NCI-H187 (cell line): ENCODE measurements around the gene PHKA2.

Source experiments
- DNase-seq, 2 experiments: peaks; one replicate each; lab custom pipeline; 2025; lab: John Stamatoyannopoulos, UW

Gene PHKA2

DNA sequence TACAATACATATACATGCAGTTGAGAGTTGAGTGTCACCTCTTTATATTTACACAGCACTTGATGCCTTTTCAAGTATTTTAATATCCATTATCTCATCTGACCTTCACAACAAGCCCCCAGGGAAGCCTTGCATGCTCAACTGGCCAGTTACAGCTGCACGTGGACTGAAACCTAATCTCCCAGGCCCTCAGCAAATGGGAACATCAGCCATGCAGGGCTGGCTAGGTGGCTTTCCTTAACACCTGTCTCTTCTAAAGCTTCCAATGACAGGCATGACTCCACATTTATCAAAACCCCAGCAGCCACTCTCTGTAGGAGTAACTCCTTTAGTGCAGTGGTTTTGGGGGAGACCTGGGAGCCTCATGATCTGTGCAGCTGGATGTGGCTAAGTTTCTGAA lies 56.4 kb downstream of the PHKA2 start:
- peak; percentile 47 to 55 for DNase-seq

GRCh38 chrX:18924507-18925088 lies 59.3 kb downstream of the PHKA2 start:
- no peak for DNase-seq

GRCh38 chrX:18920566-18920965 lies 63.3 kb downstream of the PHKA2 start:
- no peak for DNase-seq

DNA sequence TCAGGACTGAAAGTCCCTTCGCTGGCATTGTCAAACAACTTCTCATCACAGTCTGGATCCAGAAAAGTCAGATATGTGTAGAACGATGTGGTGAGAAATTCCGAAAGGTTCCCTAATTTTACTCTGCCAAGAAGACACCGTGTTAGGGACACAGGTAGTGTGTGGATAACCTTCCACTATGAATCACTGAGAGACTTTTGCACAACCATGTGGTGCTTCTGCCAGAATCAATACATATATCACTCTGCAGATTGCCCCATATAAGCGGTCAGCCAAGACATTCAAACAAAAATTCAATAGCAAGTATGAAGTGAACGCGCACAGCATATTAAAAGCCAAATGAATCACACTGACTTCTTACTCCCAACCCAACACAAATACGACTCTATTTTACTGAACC lies 63.8 kb downstream of the PHKA2 start:
- no peak for DNase-seq

- no peak for DNase-seq
Observed at GRCh38 chrX:18917831-18918230, 66.1 kb downstream of the PHKA2 start.

DNA sequence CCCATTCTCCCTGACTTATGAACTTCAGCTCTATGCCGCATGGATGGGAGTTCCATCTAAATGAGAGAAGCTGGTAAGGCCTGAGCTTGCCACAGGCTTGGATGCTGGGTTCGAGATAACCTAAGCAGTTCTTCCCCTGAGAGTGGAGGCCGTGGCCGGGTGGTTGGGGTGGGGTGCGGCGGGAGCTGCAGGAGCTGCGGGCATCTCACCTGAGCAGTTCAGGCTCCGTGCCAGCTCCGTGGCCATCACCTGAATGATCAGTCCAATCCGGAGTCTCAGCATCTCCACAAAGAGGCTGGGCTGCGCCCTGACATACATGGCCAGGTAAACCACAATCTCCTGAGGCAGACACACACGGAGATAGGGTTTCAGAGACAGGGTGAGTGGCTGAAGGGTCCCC lies 77.6 kb downstream of the PHKA2 start:
- DNase-seq, result no peak

- no peak for DNase-seq
Observed at GRCh38 chrX:18900401-18900976, 83.4 kb downstream of the PHKA2 start.

DNA sequence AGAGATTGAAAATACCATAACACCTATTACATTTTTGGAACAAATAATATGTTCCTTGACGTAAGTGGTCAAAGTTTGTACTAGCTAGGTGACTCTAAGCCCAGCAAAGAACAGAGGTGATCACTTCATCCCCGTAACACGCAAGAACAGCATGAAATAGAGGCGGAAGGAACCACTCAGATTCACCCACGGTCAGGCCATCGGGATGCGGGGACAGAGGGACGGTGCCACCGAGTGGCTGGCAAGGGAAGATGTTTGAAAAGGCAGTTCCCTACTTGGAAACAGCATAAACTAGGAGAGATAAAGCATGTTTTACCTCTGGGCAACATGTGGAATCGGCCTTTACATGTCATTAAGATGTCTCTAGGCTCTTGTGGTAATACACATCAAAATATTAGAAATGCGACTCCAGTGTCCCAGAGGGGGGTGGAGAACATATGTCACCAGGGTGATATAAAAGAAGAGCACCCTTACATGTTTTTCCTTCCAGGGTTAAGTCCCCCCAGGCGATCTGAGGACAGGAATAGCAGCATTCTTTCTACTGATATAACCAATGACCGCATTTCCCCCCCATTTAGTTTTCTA lies 84.0 kb downstream of the PHKA2 start:
- DNase-seq, result no peak

DNA sequence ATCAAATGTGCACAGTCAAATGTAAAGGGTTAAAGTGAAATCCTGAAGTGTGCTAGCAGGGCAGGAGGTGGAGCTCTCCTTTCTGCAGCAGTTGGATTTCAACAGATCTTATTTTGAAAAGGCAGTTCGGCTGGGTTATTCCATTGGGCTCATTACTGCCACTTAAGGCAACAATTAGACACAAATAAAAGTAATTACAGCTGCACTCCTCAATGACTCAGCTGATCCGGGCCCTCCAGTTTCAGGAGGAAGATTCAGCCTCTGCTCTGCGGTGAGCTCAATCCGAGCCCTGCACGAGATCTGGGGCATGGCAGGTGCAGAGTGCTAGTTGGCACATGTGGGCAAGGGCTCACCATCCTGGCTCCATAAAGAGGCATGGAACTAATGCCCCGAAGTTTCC lies 85.4 kb downstream of the PHKA2 start:
- no peak for DNase-seq

GRCh38 chrX:18898091-18898490 lies 85.8 kb downstream of the PHKA2 start:
- DNase-seq, result no peak

- DNase-seq, result no peak
Observed at GRCh38 chrX:18897611-18898010, 86.3 kb downstream of the PHKA2 start.

DNA sequence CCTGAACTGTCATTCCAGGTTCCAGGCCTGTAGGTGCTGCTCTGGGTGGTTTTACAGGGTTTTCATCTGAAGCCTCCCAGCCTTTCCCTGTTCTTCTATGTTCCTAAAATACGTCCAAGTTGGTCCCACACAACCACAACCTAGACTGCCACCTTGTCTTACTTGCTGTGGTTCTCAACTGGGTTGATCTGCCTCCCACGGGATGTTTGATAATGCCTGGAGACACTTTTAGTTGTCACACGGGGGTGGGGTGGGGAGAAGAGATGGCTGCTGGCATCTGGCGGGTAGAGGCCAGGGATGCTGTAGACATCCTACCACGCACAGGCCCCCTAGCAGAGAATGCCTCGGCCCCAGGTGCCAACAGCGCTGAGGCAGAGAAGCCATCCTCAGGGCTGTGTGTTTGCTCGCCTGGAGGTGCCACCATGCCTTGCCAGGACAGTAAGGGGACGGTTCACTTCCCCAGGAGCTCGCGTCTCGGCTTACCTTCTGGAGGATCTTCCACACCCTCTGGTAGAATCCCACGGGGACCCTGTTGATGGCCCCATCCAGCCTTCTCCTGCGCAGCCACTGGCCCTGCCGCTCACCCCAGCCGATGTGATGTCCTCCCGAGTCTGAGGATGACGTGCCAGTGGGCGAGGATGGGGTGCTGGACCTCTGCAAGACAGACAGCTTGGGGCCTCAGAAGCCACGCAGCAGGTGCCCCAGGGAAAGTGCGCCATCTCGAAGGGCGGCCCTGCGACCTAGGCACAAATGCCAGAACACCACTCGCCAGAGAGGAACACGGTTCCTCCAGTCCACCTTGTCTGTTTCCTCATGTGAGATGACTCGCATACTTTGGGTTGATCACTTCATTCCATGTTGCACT lies 87.0 kb downstream of the PHKA2 start:
- DNase-seq, result no peak

- DNase-seq, result no peak
Observed at GRCh38 chrX:18895189-18895951, 88.5 kb downstream of the PHKA2 start.

DNA sequence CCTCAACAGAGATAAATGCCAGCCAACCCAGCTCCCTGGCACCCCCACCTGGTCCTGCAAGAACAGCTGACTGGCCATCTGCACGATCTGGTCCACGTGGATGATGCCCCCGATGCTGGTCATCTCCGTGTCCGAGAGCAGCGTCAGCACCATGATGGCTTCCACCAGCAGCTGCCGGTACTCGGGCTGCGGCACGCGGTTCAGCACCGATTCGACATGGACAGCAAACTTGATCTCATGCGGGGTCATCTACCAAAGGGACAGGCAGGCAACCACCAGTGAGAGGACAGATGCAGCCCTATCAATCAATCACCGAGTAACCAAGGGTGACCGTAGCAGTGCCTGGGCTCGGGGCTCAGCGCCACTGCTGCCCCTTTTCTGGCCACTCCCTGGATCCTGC lies 89.8 kb downstream of the PHKA2 start:
- no peak for DNase-seq

DNA sequence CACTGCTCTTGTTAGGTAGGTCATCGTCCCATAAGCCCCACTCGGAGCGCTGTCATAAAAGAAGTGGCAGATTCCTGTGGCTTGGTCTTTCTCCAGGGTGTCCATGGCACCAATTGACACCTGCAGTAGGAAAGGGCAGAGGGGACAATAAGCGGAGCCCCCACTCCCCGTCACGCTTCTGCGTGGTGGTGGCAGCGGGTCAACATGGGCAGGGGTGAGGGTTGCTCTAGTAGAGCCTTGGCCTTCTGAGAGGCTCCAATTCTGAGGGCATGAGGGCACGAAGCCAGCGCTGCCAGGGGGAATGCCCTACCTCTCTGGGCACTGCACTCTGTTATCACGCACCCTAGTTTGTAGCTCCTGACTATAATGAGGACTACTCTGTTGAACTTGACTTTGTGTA lies 90.4 kb downstream of the PHKA2 start:
- no peak for DNase-seq

DNA sequence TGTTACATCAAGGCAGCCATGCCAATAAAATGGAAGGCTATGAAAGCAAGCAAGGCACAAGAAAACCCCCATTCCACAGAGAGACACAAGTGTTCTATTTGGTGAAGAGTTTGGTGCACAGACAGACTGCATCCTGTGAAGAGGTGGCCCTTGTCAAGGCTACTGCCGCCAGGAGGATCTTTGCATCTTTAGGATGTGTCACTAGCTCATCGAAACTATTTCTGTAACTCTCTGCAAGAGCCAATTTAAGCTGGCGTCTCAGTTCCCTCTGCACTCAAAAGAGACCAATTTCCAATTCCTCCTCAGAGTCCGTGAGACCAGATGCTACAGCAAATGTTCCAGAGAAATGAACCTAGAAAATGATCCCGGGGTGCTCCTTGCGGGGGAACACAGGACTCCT lies 91.0 kb downstream of the PHKA2 start:
- DNase-seq, result no peak

DNA sequence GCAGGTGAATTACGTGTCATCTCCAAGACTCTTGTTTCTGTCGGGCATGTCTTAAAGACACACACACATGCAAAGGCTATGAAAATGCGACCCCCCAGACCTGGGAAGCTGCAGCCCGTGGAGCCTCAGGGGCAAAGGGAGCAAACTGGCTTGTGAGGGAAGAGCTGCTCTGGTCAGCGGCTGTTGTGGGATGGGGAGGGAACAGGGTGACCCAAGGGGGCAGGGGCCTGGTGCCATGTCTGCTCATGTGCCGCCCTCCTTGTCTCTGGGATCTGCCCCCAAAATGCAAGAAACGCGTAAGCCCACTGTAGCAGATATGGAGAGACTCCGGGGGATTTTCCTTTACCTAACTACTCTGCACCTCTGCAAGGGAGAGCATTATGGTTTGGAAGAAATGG lies 92.4 kb downstream of the PHKA2 start:
- DNase-seq, result no peak

DNA sequence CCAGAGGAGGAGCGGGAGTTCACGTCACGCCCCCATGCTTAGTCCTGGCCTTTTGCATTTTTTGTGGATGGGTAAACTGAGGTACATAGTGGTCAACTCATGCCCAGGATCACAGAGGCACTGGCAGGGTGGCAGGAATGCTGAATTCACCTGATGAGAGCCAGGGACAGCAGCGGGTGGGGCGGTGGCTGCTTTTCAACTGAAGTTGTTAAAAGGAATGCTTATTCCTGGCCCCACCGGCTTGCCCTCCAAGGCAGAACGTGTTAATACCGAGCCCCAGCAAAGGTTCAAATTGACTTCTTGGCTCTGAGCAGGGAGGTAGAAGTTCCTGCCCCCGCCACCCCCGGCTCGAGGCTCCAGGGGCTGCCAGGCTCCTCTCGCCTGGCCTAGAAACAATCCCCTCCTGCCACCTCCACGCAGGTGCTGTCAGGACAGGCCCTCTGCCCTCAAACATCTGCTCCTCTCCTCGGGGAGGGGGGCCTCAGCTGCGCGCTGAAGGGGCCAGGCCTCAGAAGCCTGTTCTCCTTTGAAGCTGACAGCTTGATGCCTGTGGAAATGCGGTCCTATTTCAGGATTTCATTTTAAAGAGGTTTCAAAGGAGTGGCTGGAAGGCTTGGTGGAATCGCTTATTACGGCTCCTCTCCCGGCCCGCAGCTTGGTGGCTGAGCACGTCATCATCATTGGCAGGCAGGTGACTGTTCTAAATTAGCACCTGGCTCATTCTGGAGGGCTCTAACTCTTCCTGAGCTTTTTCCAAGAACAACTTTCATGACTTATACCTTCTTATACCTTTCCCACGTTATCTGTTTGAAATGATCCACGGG lies 93.0 kb downstream of the PHKA2 start:
- peak in 1 of 2 experiments; percentile 32 for DNase-seq

DNA sequence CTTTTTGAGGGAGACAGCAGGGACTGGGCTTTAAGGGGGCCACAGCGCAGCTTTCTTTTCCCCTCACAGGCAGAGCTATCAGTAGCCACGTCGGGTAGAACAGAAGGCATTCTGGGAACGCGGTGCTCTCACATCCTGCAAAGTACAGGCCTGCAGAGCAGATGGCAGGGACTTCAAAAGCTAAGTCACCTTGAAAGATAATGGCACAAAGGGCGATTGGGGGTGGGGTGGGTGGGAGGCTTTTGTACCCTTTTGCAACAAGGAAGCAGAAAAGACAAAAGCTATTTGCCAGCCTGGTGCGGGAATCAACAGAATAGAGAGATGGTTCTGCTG lies 93.9 kb downstream of the PHKA2 start:
- DNase-seq, result no peak

DNA sequence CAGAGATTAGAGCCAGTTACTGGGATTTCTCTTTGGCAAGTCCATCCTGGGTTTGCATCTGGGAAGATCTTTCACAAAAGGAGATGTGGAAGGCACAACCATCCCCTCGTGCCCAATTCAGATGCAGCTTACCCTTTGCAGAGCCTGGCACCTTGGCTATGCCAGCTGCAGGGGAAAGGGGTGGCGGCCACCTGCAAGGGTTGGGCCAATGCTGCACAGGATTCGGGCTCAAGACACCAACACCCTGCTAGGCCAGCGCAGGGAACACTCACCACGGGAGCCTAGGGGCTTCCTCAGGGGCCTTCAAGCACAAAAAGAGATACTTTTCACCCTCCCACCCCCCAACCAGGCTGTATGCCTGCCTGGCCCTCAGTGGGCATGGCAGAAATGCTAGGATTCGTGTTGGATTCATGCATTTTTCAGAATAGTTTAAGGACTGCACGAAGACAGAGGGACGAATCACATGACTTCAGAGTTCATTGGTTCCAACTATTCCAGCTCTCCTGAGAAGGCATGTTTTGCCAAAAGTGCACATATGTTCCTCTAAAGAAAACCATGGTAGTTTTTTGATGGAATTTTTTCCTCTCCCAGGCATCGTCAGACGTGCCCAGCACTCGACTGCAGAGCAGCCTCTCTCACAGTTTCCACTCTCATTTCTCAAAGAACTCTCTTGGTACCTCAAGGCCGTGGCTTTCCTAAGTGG lies 94.4 kb downstream of the PHKA2 start:
- DNase-seq, result no peak

DNA sequence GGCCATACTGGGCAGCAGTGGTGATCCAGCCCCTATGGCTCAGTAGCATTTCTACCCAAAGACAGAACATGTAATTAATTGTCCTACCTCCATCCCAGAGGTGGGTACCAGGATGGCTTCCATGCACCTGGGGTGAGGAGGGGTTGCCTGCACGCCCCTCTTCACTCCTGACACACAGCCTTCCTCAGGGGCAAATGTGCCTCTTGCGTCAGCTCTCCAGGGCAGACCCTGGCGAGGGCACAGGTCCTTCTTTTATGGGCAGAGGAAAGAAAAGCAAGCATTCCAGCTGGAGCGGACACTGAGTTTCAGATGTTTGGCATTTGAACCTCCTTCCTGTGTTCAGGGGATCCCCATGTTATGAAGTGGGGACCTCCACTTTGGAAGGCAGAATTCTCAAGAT lies 95.6 kb downstream of the PHKA2 start:
- no peak for DNase-seq
